ENCODE results near the gene TENM4.

- TF ChIP-seq TCF12 (IDR thresholded peaks at IDR 0.05; ENCODE audit: low read depth) (no peak), EP300 (IDR thresholded peaks at IDR 0.05; ENCODE audit: borderline replicate concordance) (no peak), CEBPB (IDR thresholded peaks at IDR 0.05) (no peak), CREB1 (IDR thresholded peaks at IDR 0.05; ENCODE audit: low read depth) (no peak), MAX (IDR thresholded peaks at IDR 0.05) (no peak), ZBTB7A (IDR thresholded peaks at IDR 0.05; ENCODE audit: low read depth) (no peak), YY1 (IDR thresholded peaks at IDR 0.05; ENCODE audit: low read depth) (no peak), REST (IDR thresholded peaks at IDR 0.05; ENCODE audit: low read depth) (no peak), TAF1 (IDR thresholded peaks at IDR 0.05; ENCODE audit: low read depth) (no peak), EGR1 (IDR thresholded peaks at IDR 0.05) (no peak), FOXM1 (IDR thresholded peaks at IDR 0.05; ENCODE audit: borderline replicate concordance, low read depth) (no peak), NFIC (IDR thresholded peaks at IDR 0.05) (no peak), RAD21 (IDR thresholded peaks at IDR 0.05; ENCODE audit: low read depth) (no peak)
These were observed 384.8 kb downstream of the TENM4 start for GRCh38 chr11:79055856-79056631.

Data from Ishikawa (cell line).